GM19351 (cell line): ENCODE measurements around the gene C11orf65.
"Not testable (repeated sequence)": the region's sequence is repeated elsewhere in the genome, so short reads cannot be mapped to it uniquely, and the experiment has no call there.

Experiments used
- ATAC-seq: cut with Tn5 transposase; IDR thresholded peaks from one replicate; pipeline ENCODE4 v1.9.1; 2021; ENCODE audit warnings: mild to moderate bottlenecking, moderate library complexity; ENCODE audit not compliant: unreplicated experiment

The C11orf65 gene

DNA sequence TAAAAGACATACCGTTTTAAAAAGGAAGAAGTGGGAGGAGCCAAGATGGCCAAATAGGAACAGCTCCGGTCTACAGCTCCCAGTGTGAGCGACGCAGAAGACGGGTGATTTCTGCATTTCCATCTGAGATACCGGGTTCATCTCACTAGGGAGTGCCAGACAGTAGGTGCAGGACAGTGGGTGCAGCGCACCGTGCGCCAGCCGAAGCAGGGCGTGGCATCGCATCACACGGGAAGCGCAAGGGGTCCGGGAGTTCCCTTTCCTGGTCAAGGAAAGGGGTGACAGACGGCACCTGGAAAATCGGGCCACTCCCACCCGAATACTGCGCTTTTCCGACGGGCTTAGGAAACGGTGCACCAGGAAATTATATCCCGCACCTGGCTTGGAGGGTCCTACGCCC is 93.8 kb downstream of the C11orf65 start:
- not testable (repeated sequence) for ATAC-seq

DNA sequence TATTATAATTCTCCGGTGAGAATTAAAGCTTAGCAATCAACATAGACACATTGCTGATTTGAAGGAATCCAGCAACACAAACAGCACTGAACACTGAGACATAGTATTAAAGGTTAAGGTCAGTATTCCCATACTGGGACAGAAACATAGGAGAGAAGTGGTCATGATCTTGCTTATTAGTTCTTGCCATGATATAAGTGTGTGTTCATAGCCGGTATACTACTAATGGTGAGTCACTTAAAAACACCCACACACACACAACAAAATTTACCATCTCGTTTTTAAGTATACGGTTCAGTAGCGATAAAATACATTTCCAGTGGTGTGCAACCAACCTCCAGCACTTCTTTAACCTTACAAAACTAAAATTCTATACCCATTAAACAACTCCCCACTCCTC is 96.3 kb downstream of the C11orf65 start:
- ATAC-seq, result no peak

DNA sequence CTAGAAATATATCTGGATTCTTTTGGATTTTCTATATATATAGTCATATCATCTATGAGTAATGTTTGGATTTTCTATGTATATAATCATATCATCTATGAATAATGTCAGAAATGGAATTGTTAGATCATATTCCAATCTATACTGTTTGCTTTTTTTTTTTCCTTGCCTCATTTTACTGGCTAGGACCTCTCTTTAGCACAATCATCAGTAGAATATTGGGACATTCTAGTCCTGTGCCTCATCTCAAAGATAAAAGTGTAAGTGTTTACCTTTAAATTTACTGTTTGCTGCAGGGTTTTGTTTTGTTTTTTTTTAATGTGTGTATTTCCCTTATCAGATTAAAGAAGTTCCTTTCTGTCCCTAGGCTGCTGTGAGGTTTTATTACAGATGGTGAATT is 97.0 kb downstream of the C11orf65 start:
- ATAC-seq, result no peak

DNA sequence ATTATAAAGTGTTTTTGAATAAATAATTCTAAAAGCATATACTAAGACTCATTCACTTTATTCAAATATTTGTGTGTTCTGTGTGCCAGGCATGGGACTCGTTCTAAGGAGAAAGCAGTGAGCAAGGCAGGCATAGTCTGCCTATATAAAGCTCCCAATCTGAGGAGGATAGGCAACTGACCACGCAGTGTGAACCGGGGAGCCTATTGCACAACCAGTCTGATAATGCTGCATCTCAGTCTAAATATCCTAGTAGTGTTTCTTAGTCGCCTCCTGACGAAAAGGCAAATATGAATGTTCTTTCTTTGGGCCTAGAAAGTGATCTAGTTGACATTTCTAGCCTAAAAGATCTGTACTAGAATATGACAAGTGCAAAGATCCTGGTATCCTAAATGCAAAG is 98.3 kb downstream of the C11orf65 start:
- no peak for ATAC-seq

DNA sequence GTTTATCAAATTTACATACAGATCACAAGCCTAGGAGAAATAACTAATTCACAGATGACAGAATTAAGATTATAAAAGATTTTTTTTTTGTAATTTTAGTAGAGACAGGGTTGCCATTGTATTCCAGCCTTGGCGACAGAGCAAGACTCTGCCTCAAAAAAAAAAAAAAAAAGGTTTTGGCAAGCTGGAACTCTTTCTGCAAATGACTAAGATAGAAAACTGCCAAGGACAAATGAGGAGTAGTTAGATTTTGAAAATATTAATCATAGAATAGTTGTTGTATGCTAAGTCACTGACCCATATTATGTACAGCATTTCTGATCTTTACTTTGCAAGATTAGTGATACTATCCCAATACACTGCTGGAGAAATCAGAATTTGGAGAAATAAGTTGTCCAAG is 99.2 kb downstream of the C11orf65 start:
- no peak for ATAC-seq

DNA sequence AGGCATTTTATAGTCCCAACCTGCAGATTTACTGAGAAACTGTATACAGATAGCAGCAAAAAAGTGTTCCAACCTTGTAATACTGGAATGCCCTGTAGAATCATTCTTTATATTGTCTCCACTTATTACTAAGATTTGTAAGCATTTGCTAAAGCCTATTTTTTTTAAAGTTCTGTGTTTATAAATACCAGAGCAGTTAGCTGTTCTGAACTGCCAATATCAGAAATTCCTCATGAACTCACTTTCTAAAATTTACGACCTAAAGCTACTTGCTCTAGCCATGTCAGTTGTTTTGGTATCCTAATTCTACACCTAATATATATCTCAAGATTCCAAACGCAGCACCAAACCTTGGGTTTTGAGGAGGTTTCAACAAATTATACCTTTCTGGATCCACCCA is 103.2 kb downstream of the C11orf65 start:
- no peak for ATAC-seq

DNA sequence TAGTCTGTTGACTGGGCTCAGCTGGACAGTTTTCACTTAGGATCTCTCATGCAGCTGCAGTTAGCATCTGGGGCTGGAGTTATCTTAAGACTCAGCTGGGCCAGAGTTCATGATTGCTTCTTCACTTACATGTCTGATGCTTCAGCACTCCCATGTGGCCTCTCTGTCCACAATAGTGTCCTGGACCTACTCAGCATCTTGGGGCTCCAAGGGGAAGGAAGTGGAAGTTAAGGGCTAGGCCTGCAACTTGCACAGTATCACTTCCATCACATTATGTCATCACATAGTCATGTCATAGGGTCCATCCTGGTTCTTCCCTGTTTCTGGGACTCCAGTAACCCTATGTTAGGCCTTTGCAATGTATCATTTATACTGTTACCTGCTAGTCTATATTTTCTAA is 115.9 kb downstream of the C11orf65 start:
- ATAC-seq, result no peak

DNA sequence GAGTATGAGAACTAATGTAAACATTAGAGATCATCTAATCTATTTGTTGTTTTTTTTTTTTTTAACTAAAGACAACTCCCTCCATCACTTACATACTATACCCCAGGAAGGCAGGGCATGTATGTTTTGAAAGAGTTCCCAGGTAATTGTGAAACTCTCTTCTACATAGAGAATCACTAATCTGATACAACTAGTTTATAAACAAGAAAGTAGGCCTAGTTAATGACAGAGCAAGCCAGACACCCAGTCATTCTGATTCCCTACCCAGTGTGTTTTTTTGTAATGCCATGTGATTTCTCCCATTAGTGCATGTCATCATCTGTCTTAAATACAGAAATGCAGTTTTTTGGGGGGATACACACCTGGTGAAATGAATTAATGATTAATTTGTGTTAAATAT is 120.9 kb downstream of the C11orf65 start:
- no peak for ATAC-seq

DNA sequence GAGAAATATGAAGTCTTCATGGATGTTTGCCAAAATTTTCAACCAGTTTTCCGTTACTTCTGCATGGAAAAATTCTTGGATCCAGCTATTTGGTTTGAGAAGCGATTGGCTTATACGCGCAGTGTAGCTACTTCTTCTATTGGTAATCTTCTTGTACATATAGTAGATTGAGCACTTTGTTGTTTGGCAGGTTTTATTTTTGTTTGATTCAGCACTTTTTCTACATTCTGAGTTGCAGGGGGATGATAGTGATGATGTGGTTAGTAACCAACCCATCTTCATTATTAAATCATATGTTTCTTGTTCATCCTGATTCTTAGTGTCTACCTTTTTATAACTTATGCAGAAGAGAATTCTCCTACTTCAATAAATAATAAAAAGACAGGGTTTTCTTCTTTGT is 121.6 kb downstream of the C11orf65 start:
- no peak for ATAC-seq

DNA sequence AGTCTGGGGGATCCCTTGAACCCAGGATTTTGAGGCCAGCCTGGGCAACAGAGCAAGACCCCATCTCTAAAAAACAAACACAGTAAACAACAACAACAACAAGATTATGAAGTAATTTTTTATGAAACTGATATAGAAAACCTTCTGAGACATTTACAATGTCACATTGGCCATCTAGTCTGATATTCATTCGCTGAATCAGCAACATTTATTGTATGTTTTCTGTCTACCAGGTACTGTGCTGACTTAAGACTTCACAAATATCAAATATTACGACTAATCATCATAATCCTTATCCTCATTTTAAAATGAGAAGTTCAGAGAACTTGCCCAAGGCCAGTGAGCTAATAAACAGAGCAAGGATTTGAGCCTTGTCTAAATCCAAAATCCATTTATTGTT is 123.6 kb downstream of the C11orf65 start:
- ATAC-seq, result no peak

DNA sequence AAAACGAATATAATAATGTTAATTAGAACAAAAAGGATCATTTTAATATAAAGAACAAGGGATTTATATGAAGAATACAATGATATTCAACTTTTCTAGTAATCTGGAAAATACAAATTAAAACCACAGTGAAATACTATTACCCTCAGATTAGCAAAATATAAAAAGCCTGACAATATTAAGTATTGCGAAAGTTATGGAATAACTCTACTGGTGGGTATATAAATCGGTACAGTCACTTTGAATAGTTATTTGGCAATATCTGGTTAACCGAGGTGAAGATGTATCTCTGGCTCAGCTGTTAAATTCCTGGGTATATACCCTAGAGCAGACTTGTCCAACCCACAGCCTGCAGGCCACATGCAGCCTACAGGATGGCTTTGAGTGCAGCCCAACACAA is 125.7 kb downstream of the C11orf65 start:
- no peak for ATAC-seq

DNA sequence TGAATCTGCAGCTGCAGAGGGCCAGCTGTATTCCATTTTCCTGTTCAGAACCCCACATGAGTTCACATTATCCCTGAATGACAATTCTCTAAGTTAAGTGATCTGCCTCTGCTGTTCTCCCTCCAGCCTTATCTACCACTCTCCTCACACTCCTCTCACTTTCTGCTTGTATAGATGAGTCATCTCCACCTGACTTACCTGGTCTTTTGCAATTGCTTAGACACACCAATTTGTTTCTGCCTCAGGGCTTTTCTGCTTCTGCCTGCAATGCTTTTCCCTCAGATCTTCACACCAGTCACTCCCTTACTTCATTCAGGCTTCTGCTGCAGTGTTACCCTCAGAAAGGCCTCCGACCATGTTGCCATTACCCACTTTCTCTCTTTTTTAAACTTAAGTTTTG is 126.4 kb downstream of the C11orf65 start:
- ATAC-seq, result no peak

DNA sequence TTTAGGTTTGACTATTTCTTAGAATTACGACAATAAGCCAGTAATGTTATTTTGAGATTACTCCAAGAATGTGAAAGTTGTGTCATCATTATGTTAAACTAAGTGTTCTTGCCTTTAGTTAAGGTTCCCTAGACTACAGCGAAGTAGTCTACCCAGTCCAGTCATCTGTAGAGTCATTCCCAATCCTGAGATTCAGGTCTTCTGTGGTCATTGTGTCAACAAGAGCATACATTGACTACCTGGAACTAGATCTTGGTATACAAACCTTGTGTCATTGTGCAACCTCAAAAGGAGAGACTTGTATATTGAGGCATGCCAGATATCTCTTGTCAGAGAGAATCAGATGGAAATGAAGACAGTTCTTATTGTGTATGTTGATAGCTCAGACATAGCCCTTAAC is 128.6 kb downstream of the C11orf65 start:
- no peak for ATAC-seq

DNA sequence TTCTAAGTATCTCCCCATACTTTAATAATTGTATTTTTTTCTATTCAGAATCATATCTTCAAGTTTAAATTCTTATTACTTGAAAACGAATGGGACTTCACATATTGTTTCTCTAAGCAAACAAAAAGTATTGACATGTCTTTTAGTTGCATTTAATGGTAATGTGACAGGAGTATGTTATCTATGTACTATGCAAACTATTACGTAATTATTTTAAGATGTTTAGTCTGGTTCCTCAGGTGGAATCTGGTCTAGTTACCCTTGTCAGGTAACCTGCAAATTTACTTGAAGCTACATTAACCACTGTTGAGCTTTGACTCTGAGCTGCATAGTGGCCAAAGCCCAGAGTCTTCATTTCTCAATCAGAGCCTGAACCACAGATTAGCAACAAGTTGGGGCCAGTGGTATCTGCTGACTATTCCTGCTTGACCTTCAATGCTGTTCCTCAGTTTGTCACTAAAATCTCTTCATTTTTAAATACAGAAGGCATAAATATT is 133.9 kb downstream of the C11orf65 start:
- ATAC-seq, result no peak
